Stimulated activated CD8-positive, alpha-beta memory T cell treated with anti-CD3 and anti-CD28 coated beads, Interleukin-7, amount 100 ng/mL, for 48 hours (primary cell): Measurements from ENCODE around the gene HMGA1.

ENCODE experiments used
- DNase-seq, 2 donors: peaks; one replicate each; pipeline ENCODE4 v3.0.0-alpha.2; 2020; ENCODE audit warnings: low read depth in 1 of 2; ENCODE audit errors: extremely low read depth in 1 of 2

Gene HMGA1

DNA sequence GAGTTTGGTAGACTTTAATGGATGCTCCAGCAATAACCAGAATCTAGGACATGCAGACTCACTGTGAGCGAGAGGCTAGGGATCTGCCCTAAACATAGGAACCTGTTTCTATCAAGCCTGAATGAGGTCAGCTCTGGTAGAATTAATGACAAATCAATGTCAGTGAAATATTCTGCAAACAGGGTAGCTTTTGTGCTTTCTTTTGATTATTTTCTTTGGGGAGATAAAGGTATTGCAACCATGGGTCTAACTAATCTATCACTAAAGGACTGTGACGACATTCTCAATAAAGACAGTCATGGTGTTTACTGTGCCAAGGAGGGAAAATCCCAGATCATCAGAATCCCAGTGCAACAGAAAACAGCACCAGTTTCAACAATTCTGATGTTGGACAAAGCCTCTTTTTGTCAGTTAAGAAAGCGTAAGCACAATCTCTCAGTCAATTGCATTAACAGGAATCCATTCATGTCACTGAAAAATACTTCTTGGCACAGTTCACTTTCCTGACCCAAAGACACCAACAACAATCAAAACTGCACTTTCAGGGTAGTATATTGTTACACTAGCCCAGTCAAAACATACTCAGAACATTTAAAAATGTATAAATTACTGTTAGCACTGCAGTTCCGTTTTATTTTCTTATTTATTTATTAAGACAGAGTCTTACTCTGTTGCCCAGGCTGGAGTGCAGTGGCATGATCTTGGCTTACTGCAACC, 48.9 kb downstream of the HMGA1 start:
- no peak for DNase-seq

DNA sequence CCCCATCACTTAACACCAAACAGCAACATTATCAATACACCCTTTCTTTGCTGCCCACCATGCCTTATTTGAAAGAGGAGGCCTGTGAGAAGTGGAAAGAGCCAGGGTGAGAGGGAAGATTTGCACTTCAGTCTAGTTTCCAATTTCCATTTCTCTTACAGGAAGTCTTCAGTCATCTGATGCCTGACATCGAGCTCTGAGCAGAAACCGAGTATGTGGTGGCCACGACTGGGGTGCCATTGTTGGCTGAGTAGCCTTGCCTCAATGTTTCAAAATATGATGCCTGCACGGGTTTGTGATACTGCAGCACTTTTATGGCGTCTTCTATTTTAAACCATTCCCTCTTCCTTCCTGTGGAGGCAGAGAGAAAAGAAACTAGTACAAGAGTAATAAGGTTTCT, 51.9 kb downstream of the HMGA1 start:
- no peak for DNase-seq

DNA sequence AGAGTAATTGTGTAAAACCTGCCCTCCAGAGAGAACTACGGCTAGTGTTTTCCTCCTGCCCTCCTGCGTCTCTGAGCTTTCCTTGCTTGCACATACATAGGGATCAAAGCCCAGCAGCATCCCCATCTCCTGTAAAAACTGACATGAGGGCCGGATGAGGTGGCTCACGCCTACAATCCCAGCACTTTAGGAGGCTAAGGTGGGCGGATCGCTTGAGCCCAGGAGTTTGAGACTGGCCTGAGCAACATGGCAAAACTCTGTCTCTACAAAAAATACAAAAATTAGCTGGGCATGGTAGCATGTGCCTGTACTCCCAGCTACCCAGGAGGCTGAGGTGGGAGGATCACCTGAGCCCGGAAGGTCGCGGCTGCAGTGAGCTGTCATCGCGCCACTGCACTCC, 52.5 kb downstream of the HMGA1 start:
- no peak for DNase-seq

DNA sequence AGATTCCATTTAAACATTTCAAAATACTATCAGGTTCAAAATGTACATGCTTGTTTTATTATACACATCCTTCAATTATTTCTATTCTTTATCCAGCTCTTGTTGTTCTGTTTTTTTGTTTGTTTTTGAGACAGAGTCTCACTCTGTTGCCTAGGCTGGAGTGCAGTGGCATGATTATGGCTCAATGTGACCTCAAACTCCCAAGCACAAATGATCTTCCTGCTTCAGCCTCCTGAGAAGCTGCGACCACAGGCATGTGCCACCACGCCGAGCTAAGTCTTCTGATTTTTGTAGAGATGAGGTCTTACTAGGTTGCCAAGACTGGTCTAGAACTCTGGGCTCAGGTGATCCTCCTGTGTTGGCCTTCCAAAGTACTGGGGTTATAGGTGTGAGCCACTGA, 56.3 kb downstream of the HMGA1 start:
- no peak for DNase-seq

DNA sequence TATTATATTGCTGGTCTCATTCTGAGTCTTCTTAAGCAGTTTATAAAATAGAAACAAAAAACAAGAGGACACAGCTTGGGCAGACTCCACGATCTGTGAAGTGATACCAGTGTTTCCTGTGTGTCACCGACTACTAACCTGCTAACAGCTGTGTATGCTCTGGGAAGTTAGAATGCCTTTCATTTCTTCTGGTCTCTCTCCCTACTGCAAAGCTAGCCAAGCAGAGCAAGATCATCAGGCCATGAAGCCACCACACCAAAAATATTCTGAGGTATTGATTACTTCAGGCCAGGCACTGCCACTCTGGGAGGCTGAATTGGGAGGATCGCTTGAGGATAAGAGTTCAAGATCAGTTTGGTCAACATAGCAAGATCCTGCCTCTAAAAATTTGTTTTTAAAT, 59.0 kb downstream of the HMGA1 start:
- no peak for DNase-seq
